HepG2 (cell line): ENCODE results near the gene ATF6.

ENCODE experiments used
- BCL6 ChIP-seq: IDR thresholded peaks from 2 replicates; pipeline ENCODE4 v1.6.1; 2016; ENCODE audit warnings: missing genetic modification reagents, missing compliant biosample characterization
- BRCA1 ChIP-seq: sonication (generic); formaldehyde crosslinking; IDR thresholded peaks from 2 replicates; pipeline ENCODE4 v1.4.0; 2020; ENCODE audit warnings: missing genetic modification reagents
- EZH2 ChIP-seq: conservative IDR thresholded peaks from 2 replicates; pipeline ENCODE4 v1.6.1; 2012; ENCODE audit warnings: mild to moderate bottlenecking, low read depth, low read length, moderate library complexity
- HDAC6 ChIP-seq: fragments of 200-600 bp; sonication (generic); IDR thresholded peaks from 2 replicates; pipeline ENCODE4 v1.7.0; 2017; ENCODE audit warnings: mild to moderate bottlenecking, antibody characterized with exemption, low read length, low read depth
- TARDBP ChIP-seq: sonication (generic); formaldehyde crosslinking; IDR thresholded peaks from 2 replicates; pipeline ENCODE4 v1.8.0; 2022; ENCODE audit warnings: mild to moderate bottlenecking, missing genetic modification reagents

DNA sequence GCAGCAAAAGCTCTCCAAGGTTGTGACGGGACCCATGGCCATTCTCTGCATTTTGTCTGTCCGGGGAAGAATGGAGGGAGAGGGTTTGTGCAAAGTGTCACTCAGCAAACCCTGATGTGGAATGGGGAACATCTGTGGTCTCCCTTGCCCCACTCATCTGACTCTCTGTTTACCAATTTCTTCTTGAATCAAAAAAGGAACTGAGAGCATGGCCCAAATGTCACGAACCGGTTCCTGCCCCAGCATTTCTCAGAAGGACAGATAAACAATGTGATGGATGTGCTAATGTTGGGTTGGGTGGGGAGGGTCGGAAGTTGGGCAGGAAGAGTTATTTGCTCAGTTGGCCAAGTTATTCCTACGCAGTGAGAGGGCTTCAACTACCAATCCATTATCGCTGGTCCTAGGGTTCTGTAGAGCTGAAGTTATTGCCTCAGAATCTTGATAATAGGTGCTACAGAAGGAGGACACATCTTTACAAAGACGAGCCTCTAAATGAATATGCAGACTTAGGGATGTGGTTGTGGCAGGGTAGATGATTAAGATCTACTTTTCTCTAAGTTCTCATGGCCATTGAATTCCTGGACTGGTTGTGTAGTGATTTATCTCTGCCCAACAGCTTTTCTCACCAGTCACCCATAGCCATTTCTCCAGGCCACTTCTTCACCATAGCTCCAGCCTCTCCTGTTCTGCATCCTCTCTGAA, 26.1 kb upstream of the ATF6 start:
- TF ChIP-seq TARDBP (no peak), HDAC6 (no peak), BCL6 (CRISPR knock-in tag) (no peak), BRCA1 (no peak), EZH2 (no peak)
